Activated CD4-positive, alpha-beta memory T cell treated with anti-CD3 and anti-CD28 coated beads, Interleukin-2, amount 10 ng/mL, durations not matched to agents 7 days and 5 days (primary cell): ENCODE measurements around the gene CTAGE1. TPM values are rescaled to one million over a fixed set of nuclear protein-coding genes. Genes with fewer than 3 reads are reported as not detected.
"Not testable (repeated sequence)": the region's sequence is repeated elsewhere in the genome, so short reads cannot be mapped to it uniquely, and the experiment has no call there.

Experiments used
- CTCF ChIA-PET: fragments of 350-600 bp; sonication (Branson Sonifier 250); formaldehyde crosslinking; loops from one replicate; lab custom pipeline; 2021; ENCODE audit warnings: antibody characterized with exemption, inconsistent platforms; lab: Charles Lee
- POLR2A ChIA-PET: fragments of 350-600 bp; sonication (Branson Sonifier 250); formaldehyde crosslinking; loops from one replicate; lab custom pipeline; 2021; ENCODE audit warnings: antibody characterized with exemption; lab: Charles Lee
- DNase-seq: peaks from one replicate; pipeline ENCODE4 v3.0.0-alpha.2; 2020
- H3K27ac Mint-ChIP-seq: one replicate; pipeline ENCODE4 v1.8.0; 2021; ENCODE audit warnings: mild to moderate bottlenecking, mixed read lengths
- H3K27me3 Mint-ChIP-seq: one replicate; pipeline ENCODE4 v1.8.0; 2021; ENCODE audit warnings: mixed read lengths
- H3K36me3 Mint-ChIP-seq: one replicate; pipeline ENCODE4 v1.8.0; 2021; ENCODE audit warnings: low read depth, mixed read lengths
- H3K4me1 Mint-ChIP-seq: one replicate; pipeline ENCODE4 v1.8.0; 2021; ENCODE audit warnings: mixed read lengths
- H3K4me3 Mint-ChIP-seq: one replicate; pipeline ENCODE4 v1.8.0; 2021; ENCODE audit warnings: mild to moderate bottlenecking, mixed read lengths
- H3K9me3 Mint-ChIP-seq: one replicate; pipeline ENCODE4 v1.8.0; 2021; ENCODE audit warnings: mixed read lengths
- total RNA-seq, 2 experiments: library from RNA; stranded (reverse); gene quantifications; one replicate each; pipeline ENCODE4 v1.2.3, GENCODE V29; 2021

Gene CTAGE1
- total RNA-seq, 2 experiments from 2014 or later = not detected

- CTCF ChIA-PET, H3K27me3 Mint-ChIP-seq: not testable (repeated sequence)
Observed at GRCh38 chr18:22450766-22451165, 33.1 kb upstream of the CTAGE1 start.

DNA sequence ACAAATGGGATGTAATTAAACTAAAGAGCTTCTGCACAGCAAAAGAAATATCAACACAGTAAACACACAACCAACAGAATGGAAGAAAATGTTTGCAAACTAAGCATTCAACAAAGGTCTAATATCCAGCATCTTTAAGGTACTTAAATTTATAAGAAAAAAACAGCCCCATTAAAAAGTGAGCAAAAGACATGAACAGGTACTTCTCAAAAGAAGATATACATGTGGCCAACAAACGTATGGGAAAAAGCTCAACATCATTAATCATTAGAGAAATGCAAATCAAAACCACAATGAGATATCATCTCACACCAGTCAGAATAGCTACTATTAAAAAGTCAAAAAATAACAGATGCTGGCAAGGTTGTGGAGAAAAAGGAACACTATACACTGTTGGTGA, 32.6 kb upstream of the CTAGE1 start:
- H3K4me3 Mint-ChIP-seq, H3K4me1 Mint-ChIP-seq, H3K27ac Mint-ChIP-seq, H3K36me3 Mint-ChIP-seq, H3K27me3 Mint-ChIP-seq, POLR2A ChIA-PET, DNase-seq, CTCF ChIA-PET: not testable (repeated sequence)
- H3K9me3 Mint-ChIP-seq = peaks cover 21% of the 10 kb centered on the region

More at GRCh38 chr18:22450766-22451165, 33.1 kb upstream of the CTAGE1 start:
- DNase-seq, POLR2A ChIA-PET, H3K36me3 Mint-ChIP-seq, H3K27ac Mint-ChIP-seq, H3K4me1 Mint-ChIP-seq, H3K4me3 Mint-ChIP-seq: not testable (repeated sequence)
- H3K9me3 Mint-ChIP-seq = peaks cover 21% of the 10 kb centered on the region

- H3K4me1 Mint-ChIP-seq, H3K27ac Mint-ChIP-seq, H3K4me3 Mint-ChIP-seq, CTCF ChIA-PET, POLR2A ChIA-PET, H3K27me3 Mint-ChIP-seq, H3K36me3 Mint-ChIP-seq, DNase-seq: not testable (repeated sequence)
- peaks cover 21% of the 10 kb centered on the region for H3K9me3 Mint-ChIP-seq
Observed at GRCh38 chr18:22449753-22450152, 32.0 kb upstream of the CTAGE1 start.

GRCh38 chr18:22448238-22448637, 30.5 kb upstream of the CTAGE1 start:
- Mint-ChIP-seq H3K4me3 (no peak overlapping the region), H3K4me1 (no peaks in the 10 kb centered on the region), H3K27me3 (no peaks in the 10 kb centered on the region), H3K9me3 (peaks cover 21% of the 10 kb centered on the region), H3K36me3 (no peaks in the 10 kb centered on the region), H3K27ac (no peak overlapping the region)
- ChIA-PET POLR2A (no interaction called here), CTCF (no interaction called here)
- DNase-seq = no peak

- Mint-ChIP-seq H3K27ac (no peak overlapping the region), H3K4me1 (no peaks in the 10 kb centered on the region), H3K27me3 (no peaks in the 10 kb centered on the region), H3K36me3 (no peaks in the 10 kb centered on the region), H3K4me3 (no peak overlapping the region), H3K9me3 (peaks cover 21% of the 10 kb centered on the region)
- CTCF ChIA-PET = no interaction called here
- POLR2A ChIA-PET = no interaction called here
- no peak for DNase-seq
Observed at GRCh38 chr18:22447792-22448191, 30.1 kb upstream of the CTAGE1 start.

DNA sequence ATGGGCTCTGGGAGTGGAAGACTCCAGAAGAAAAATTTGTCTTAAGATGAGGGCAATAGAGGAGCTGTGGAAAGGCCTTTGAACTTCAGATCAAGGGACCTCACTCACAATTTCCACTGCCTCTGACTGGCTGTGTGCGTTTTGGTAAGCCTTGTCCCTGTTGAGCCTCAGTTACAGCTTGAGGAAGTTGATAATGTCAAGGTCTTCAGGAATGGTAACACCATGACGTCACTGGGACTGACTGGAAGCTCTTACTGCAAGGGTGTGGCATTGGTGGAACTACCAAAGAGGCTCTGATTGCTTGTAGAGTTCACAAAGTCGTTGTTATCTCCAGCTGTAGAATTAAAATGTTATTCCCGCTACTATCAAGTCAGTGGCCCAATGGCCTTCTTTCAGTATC, 29.2 kb upstream of the CTAGE1 start:
- no peak for DNase-seq
- Mint-ChIP-seq H3K4me3 (no peak overlapping the region), H3K27ac (no peak overlapping the region), H3K36me3 (no peaks in the 10 kb centered on the region), H3K4me1 (no peaks in the 10 kb centered on the region), H3K9me3 (peaks cover 21% of the 10 kb centered on the region), H3K27me3 (no peaks in the 10 kb centered on the region)
- CTCF ChIA-PET = no interaction called here
- POLR2A ChIA-PET = no interaction called here

- H3K27me3 Mint-ChIP-seq = no peaks in the 10 kb centered on the region
- DNase-seq = no peak
- H3K27ac Mint-ChIP-seq = no peak overlapping the region
- no peak overlapping the region for H3K4me3 Mint-ChIP-seq
- no peaks in the 10 kb centered on the region for H3K4me1 Mint-ChIP-seq
- ChIA-PET CTCF (no interaction called here), POLR2A (no interaction called here)
- H3K9me3 Mint-ChIP-seq = peaks cover 21% of the 10 kb centered on the region
- no peaks in the 10 kb centered on the region for H3K36me3 Mint-ChIP-seq
Observed at GRCh38 chr18:22446325-22446724, 28.6 kb upstream of the CTAGE1 start.

GRCh38 chr18:22441638-22442037, 23.9 kb upstream of the CTAGE1 start:
- ChIA-PET POLR2A (no interaction called here), CTCF (no interaction called here)
- H3K9me3 Mint-ChIP-seq = no peaks in the 10 kb centered on the region
- H3K27me3 Mint-ChIP-seq = no peaks in the 10 kb centered on the region
- no peak for DNase-seq
- H3K27ac Mint-ChIP-seq = no peak overlapping the region
- no peak overlapping the region for H3K4me3 Mint-ChIP-seq
- no peaks in the 10 kb centered on the region for H3K36me3 Mint-ChIP-seq
- no peaks in the 10 kb centered on the region for H3K4me1 Mint-ChIP-seq

GRCh38 chr18:22439447-22439846, 21.7 kb upstream of the CTAGE1 start:
- H3K27ac Mint-ChIP-seq = no peak overlapping the region
- no peak for DNase-seq
- no peak overlapping the region for H3K4me3 Mint-ChIP-seq
- no peaks in the 10 kb centered on the region for H3K36me3 Mint-ChIP-seq
- CTCF ChIA-PET = no interaction called here
- POLR2A ChIA-PET = no interaction called here
- no peaks in the 10 kb centered on the region for H3K9me3 Mint-ChIP-seq
- no peaks in the 10 kb centered on the region for H3K4me1 Mint-ChIP-seq
- no peaks in the 10 kb centered on the region for H3K27me3 Mint-ChIP-seq

DNA sequence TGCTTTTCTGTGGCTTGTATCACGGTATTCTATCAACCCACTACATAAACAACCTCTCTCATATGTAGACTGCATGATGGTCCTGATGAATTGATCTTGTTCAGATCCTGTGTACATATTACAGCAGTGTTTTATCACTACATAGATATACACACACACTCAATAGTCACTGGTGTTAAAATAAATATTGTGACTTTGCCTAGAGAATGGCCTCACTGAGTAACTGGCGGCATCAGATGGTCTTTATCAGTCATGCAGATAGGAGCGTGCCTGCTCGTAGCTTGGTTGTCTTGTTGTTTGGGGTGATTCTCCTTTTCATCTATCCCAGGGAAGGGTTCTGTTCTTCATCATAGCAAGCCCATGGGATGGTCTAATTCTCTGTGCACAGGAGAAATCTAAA, 18.4 kb upstream of the CTAGE1 start:
- no peak overlapping the region for H3K27ac Mint-ChIP-seq
- no peak overlapping the region for H3K4me3 Mint-ChIP-seq
- CTCF ChIA-PET = no interaction called here
- no peaks in the 10 kb centered on the region for H3K9me3 Mint-ChIP-seq
- no peaks in the 10 kb centered on the region for H3K27me3 Mint-ChIP-seq
- POLR2A ChIA-PET = no interaction called here
- no peak for DNase-seq
- no peaks in the 10 kb centered on the region for H3K36me3 Mint-ChIP-seq
- no peaks in the 10 kb centered on the region for H3K4me1 Mint-ChIP-seq

- DNase-seq = no peak
- Mint-ChIP-seq H3K27me3 (no peaks in the 10 kb centered on the region), H3K9me3 (no peaks in the 10 kb centered on the region), H3K4me3 (no peak overlapping the region), H3K4me1 (no peaks in the 10 kb centered on the region), H3K36me3 (no peaks in the 10 kb centered on the region), H3K27ac (no peak overlapping the region)
- CTCF ChIA-PET = no interaction called here
- POLR2A ChIA-PET = no interaction called here
Observed at GRCh38 chr18:22434973-22435608, 17.4 kb upstream of the CTAGE1 start.

DNA sequence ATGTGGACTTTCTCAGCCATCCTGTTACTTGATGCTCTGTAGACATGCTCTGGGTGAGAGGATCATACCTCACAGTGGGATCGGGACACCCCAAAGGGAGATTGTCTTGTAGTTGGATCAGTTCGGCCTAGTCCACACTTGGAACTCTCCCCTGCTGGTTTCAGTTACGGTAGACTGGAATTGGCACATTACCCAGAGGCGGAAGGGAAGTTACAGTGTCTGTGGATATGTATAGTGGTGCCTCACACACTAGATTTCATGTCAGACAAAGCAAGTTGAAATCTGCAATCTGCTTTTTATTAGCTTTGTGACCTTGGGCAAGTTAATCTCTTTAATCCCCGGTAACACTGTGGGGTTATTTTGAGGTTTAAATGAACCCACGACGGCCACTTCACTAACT, 16.2 kb upstream of the CTAGE1 start:
- ChIA-PET POLR2A (no interaction called here), CTCF (interaction anchor here (0.5 kb wide), 1 partner anchor 442 kb away, joined by 3 read pairs; no protein-coding TSS in a partner anchor)
- Mint-ChIP-seq H3K27ac (no peak overlapping the region), H3K36me3 (no peaks in the 10 kb centered on the region), H3K4me3 (no peak overlapping the region), H3K4me1 (no peaks in the 10 kb centered on the region), H3K9me3 (no peaks in the 10 kb centered on the region), H3K27me3 (no peaks in the 10 kb centered on the region)
- no peak for DNase-seq

DNA sequence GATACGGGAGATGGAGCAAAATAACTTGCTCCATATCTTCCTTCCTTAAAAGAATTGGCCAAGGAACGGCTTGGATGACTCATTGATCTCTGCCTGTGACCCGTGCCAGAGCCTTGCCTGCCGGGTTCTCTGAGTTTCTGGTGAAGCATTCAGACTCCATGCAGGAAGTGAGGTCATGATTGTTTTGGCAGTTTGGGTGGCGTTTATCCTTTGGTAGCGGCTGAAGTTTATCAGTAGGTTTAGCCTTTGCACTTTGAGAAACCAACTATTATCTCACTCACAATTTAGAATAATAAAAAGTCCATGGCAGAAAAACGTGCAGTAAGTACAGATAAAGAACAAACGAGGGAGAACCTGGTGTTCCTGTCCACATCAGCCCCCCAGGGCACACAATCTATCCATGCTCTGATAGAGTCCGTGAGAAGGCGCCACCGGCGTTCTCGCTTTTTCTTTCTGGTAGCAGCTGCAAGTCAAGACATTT, 15.0 kb upstream of the CTAGE1 start:
- ChIA-PET POLR2A (no interaction called here), CTCF (no interaction called here)
- Mint-ChIP-seq H3K27ac (no peak overlapping the region), H3K36me3 (no peaks in the 10 kb centered on the region), H3K4me1 (no peaks in the 10 kb centered on the region), H3K27me3 (no peaks in the 10 kb centered on the region), H3K9me3 (no peaks in the 10 kb centered on the region), H3K4me3 (no peak overlapping the region)
- DNase-seq = no peak

- no peak overlapping the region for H3K4me3 Mint-ChIP-seq
- H3K9me3 Mint-ChIP-seq = no peaks in the 10 kb centered on the region
- CTCF ChIA-PET = no interaction called here
- H3K27ac Mint-ChIP-seq = no peak overlapping the region
- no peaks in the 10 kb centered on the region for H3K27me3 Mint-ChIP-seq
- no peaks in the 10 kb centered on the region for H3K36me3 Mint-ChIP-seq
- H3K4me1 Mint-ChIP-seq = no peaks in the 10 kb centered on the region
- POLR2A ChIA-PET = no interaction called here
- DNase-seq = no peak
Observed at GRCh38 chr18:22429564-22429963, 11.8 kb upstream of the CTAGE1 start.
